GM18861 (cell line): ENCODE data around the gene GRM1.

Source experiments
- ATAC-seq: cut with Tn5 transposase; IDR thresholded peaks from one replicate; pipeline ENCODE4 v1.9.1; 2021; ENCODE audit not compliant: unreplicated experiment

GRM1 gene

DNA sequence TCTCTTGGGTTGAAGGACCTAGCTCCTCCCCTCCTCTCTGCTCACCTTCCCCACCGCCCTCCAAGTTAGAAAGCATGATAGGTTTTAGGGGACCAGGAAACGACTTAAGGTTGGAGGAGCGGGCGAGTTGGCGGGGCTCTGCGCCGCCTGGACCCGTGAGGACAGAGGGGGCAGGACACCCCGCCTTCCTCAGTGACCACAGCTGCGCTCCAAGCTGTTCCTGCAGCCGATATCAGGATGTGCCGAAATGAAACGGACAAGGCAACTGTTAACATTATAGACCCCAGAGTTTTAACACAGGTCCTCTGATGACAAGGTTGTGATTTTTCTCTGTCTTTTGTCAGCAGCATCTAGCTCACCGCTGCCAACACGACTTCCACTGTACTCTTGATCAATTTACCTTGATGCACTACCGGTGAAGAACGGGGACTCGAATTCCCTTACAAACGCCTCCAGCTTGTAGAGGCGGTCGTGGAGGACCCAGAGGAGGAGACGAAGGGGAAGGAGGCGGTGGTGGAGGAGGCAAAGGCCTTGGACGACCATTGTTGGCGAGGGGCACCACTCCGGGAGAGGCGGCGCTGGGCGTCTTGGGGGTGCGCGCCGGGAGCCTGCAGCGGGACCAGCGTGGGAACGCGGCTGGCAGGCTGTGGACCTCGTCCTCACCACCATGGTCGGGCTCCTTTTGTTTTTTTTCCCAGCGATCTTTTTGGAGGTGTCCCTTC is at the start of gene GRM1:
TSS of gene GRM1 (plus strand) at position 212 of the 722 bp plus-strand sequence. CDS start at position 668, 456 bp downstream.
- no peak for ATAC-seq

GRCh38 chr6:146009338-146009737 is 19.5 kb upstream of the GRM1 start:
- no peak for ATAC-seq

DNA sequence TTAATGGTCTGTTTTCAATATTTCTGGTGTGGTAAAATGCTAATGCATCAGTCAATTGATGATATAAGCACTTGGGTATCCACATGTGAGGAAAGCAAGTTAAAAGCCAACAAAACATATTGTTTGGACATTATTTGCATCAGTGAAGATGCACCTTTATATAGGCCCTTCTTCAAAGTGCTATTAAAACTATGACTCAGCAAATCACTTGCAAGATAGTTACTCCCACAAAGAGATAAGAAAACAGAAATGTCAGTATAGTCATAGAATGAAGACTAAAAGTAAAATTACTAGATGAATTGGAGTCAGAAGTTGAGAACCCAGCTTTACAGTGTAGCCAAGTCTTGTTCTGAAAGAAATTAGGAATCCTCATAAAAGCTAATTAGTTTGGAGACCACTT is 14.6 kb upstream of the GRM1 start:
- ATAC-seq = no peak

DNA sequence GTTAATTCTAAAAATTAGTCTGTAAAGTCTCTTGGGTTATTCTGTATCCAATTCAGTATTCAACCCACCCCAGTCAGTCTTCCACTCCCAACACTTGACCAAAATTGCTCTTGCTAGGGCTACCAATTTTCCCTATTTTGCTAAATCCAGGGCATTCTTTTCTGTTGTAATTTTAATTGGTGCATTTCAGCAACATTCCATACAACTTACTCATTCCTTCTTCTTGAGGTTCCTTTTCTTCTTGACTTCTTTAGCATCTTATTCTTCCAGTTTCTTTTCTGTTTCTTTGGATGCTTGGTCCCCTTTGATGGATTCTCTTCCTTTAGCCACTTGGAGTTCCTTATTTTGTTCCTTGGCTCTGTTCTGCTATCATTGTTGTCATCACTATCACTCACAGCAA is 11.2 kb upstream of the GRM1 start:
- ATAC-seq = no peak

- ATAC-seq = no peak
Observed at GRCh38 chr6:146026873-146027272, 2.0 kb upstream of the GRM1 start.

GRCh38 chr6:146027586-146028251 is 1.1 kb upstream of the GRM1 start:
- no peak for ATAC-seq

DNA sequence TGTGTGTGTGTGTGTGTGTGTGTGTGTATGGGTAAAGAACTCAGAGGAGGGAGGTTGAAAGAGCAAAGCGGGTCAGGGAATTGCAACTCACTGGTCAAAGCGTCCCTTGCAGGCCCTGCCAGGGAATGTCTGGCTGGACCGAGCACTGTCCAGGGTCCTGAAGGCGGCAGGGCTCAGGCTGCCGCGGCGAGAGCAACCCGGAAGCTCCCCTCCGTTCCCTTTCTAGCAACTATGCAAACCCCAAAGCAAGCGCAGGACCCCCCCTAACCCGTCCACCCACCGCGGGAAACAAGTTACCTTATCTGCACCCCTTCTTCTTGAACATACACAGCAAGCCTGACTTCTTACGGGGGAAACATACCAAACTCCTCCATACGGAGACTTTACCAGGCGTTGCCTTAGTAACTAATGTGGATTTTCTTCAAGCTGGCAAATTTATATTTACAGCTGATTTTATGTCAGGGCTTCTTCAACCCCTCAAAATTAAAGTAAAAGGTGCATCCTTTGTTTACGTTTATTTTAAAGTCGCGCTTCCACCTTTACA is 538 bp upstream of the GRM1 start:
- no peak for ATAC-seq

GRCh38 chr6:146029573-146030184 is 817 bp downstream of the GRM1 start:
- ATAC-seq = no peak

DNA sequence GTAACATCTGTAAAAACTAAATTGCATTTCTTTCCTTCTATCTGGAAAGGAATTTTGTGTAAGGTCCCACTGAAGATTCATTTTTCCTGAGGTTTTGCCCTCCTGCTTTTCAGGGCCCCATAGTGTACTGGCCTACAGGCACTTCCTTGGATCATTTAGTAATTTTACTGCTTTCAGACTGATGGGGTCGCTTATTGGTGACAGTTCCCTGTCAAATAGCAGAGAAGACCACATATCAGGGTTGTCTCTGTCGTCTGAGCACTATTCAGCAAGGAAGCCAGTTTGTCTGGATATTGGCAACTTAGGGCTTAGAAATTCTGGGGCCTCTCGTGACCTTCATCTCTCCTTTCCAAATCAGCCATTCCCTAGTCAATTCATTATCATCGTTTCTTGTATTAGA is 3.5 kb downstream of the GRM1 start:
- ATAC-seq = no peak

DNA sequence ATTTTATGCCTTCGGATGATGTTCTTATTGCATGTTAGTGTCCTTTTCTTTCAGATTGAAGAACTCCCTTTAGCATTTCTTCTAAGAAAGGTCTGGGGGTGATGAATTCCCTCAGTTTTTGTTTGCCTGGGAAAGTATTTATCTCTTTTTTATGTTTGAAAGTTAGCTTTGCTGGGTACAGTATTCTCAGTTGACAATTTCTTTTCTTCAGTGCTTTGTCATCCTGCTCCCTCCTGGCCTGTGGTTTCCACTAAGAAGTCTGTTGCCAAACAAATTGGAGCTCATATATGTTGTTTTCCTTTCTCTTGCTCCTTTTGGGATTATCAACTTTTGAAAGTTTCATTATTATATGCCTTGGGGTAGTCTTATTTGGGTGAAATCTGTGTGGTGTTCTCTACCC is 11.5 kb downstream of the GRM1 start:
- no peak for ATAC-seq

DNA sequence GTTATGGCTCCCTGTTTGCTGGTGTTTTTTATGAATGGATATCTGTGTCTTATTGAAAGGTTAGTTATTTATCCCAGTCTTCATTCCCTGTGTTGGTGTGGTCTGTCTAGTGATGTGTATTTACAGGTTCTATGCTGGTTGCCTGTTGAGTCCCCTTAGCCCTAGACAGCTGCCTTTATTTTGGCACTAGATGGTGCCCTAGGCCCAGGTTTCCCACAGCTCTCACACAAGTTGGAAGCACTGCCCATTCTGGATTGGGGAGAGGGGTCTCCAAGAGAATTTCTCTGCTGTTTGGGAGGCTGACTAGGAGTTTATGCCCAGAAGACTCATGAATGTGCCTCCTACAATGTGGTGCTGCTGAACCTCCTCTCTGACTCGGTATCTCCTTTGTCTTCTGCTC is 12.4 kb downstream of the GRM1 start:
- peak; percentile 46 for ATAC-seq

DNA sequence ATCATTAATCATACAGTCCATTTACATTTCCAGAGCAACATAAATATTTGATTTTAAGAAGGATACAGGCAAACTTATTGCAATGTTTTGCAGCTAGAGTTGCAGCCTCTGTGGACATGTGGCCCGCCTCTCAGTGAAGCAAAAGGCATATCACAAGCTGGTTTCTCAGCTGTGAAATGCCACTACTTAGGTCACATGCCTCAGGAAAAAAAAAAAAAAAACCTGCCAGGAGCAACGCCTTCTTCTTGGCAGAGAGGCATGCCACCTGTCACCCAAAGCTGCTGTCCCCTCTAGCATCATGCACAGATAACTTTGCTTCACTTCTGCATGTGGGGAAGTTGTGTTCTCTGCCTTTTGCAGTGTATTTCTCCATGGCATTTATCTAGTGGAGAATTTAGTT is 18.5 kb downstream of the GRM1 start:
- no peak for ATAC-seq

DNA sequence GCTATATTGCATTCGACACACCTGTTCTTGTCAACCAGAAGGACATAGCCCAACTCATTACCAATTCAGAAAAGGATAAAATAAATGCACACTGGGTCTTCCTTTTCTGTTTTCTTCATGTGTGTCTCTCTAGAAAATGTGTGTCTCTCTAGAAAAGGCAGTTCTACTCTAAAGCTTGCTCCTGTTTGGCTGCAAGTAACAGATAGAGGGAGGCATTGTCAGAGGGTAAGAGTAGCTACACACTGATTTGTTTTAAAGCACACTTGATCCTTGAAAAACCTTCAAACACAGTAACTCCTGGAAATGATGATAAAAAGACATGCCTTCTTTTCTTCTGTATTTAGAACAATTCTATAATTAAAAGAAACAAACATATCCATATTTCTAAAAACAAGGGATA is 21.3 kb downstream of the GRM1 start:
- ATAC-seq = no peak

DNA sequence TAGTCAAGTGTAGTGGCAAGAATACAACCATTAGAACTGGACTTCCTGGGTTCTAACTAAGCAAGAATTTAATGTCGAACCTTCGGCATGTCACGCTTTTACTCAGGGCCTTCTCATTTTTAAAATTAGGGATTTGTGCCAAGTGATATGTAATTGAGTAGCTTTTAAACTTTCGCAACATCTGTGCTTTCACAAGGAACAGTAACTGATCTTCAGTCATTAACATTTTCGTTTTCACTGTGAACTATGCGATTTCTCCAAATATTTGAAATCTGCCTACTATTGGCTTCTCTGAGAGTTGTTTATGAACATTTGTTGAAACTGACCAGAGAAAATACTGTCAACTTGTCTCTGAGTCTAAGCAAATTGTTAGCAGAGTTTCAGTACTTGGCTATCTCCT is 27.6 kb downstream of the GRM1 start:
- ATAC-seq = no peak

DNA sequence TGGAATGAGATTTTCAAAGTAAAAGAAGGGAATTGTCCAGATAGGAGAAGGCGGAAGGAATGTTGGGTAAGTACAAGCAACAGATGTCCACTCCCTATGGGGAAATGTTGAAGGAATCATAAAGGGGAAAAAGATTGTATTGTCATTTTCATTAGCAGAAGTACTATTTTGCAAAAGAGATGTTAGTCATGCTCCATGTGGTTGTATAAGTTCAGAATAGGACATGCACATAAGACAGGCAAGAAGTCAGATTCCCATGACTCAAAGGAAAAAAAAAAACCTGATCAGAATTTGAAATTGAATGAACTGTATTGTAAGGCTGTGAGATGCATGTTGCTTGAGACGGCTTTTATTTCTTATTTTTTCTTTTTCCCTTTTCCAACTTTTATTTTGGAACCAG is 36.8 kb downstream of the GRM1 start:
- ATAC-seq = no peak

DNA sequence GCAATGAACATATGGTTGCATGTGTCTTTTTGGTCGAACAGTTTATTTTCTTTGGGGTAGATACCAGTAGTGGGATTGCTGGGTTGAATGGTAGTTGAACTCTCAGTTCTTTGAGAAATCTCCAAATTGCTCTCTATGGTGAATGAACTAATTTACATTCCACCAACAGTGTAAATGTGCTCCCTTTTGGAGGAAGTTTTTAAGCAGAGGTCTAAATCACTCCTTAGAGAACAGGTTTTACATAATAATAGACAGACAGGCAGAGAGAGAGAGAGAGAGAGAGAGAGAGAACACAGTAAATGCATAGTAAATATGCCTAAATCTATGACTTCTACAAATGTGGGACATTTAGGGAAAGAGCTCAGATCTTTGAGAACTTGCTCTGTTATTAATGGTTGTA is 37.6 kb downstream of the GRM1 start:
- no peak for ATAC-seq

GRCh38 chr6:146071781-146072180 is 42.9 kb downstream of the GRM1 start:
- ATAC-seq = no peak

- no peak for ATAC-seq
Observed at GRCh38 chr6:146077992-146078391, 49.1 kb downstream of the GRM1 start.

- ATAC-seq = no peak
Observed at GRCh38 chr6:146087386-146087785, 58.5 kb downstream of the GRM1 start.

- ATAC-seq = no peak
Observed at GRCh38 chr6:146090474-146090873, 61.6 kb downstream of the GRM1 start.

GRCh38 chr6:146092961-146093686 is 64.3 kb downstream of the GRM1 start:
- no peak for ATAC-seq
